ENCODE measurements around the gene FBXW11. TPM values are rescaled to one million over a fixed set of nuclear protein-coding genes. Genes with fewer than 3 reads are reported as not detected.
A peak's percentile ranks its signal among the peaks of the same experiment; 100 is the strongest.

FBXW11 gene
- 46.2 and 46.3 TPM in 2 replicates for total RNA-seq (2022)
- Bru-seq, nascent RNA, result percentile 90 among the genes with signal in this experiment
- percentile 85 among the genes with signal in this experiment for BruChase-seq, experiment 1, labeled RNA remaining after a 2-hour chase
- percentile 83 among the genes with signal in this experiment for BruChase-seq, experiment 2, labeled RNA remaining after a 6-hour chase
- long read RNA-seq, partial matches to known transcripts, result 2 of 7 reads
- long read RNA-seq, other reads (novel, unspliced or antisense), result 4 of 7 reads

GRCh38 chr5:172006321-172007174, at the start of gene FBXW11:
Gene FBXW11 (minus strand): TSS chr5:172006638. CDS start chr5:172006502, 136 bp downstream.
- H3K4me3 Mint-ChIP-seq (ENCODE audit: unreplicated experiment), result peak within 1 kb of the TSS; percentile 90
- no TSS peak for BruUV-seq (replicated peaks)
- TF ChIP-seq CTCF (IDR thresholded peaks at IDR 0.05; ENCODE audit: insufficient read depth in 1 of 2, low read depth in 1 of 2, low read length in 1 of 2, severe bottlenecking in 1 of 2, unreplicated experiment in 1 of 2), result no peak
- no peaks in the 10 kb centered on the region for H3K27me3 Mint-ChIP-seq (ENCODE audit: insufficient read depth, unreplicated experiment)
- H3K27me3 ChIP-seq (replicated peaks; ENCODE audit: control insufficient read depth, insufficient read depth, low read length), result no peaks in the 10 kb centered on the region
- H3K36me3 ChIP-seq (ENCODE audit: control insufficient read depth, insufficient read depth, low read length), result no peaks in the 10 kb centered on the region
- H3K9me3 ChIP-seq, result no peaks in the 10 kb centered on the region
- H3K4me1 ChIP-seq, result peaks cover 32% of the 10 kb centered on the region
- H3K4me3 ChIP-seq (ENCODE audit: low read depth, low read length), result peak within 1 kb of the TSS; percentile 45
- ChIA-PET CTCF (interaction anchor here (0.6 to 1.7 kb wide), 10 partner anchors 22 to 182 kb away, joined by 3 to 15 read pairs (median 4); partner anchors contain the start of gene STK10), POLR2A (interaction anchor here (0.5 to 2.6 kb wide), 19 partner anchors 8 to 1609 kb away, joined by 3 to 33 read pairs (median 4); partner anchors contain the start of gene STK10)
- DNase-seq, result peak; percentile 95 to 98
- H3K9me3 Mint-ChIP-seq (ENCODE audit: unreplicated experiment), result no peaks in the 10 kb centered on the region
- peaks cover 37% of the 10 kb centered on the region for H3K4me1 Mint-ChIP-seq (ENCODE audit: low read depth, unreplicated experiment)
- H3K36me3 Mint-ChIP-seq (ENCODE audit: insufficient read depth, unreplicated experiment), result peaks cover 17% of the 10 kb centered on the region
- intact Hi-C loops (cut with micrococcal nuclease; ENCODE audit: unreplicated experiment), result loop anchor here (5.0 kb wide), 1 partner anchor 44 kb away; no protein-coding TSS in a partner anchor
- peak within 1 kb of the TSS; percentile 92 for H3K27ac Mint-ChIP-seq (ENCODE audit: unreplicated experiment)

DNA sequence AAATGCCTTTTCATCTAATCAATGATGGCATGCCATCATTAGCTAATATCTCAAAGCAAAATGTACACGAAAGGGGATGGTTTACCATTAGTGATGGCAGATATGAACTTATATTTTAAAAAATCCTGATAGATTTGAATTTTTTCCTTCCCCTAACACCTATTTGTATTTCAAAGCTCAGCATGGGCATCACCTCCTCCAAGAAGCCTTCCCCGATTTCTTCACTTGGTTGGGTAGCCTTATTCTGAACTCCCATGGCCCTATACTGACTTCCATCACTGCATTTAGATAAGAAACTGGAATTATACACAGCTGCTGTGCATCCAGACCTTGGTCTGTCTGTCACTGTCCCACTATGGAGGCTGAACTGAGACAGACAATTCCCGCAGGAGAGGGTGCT, 49.6 kb upstream of the FBXW11 start:
- H3K4me1 Mint-ChIP-seq (ENCODE audit: low read depth, unreplicated experiment), result no peaks in the 10 kb centered on the region
- H3K4me3 ChIP-seq (ENCODE audit: low read depth, low read length), result no peak overlapping the region
- DNase-seq, result no peak
- intact Hi-C loops (cut with micrococcal nuclease; ENCODE audit: unreplicated experiment), result no loop called here
- no peak overlapping the region for H3K27ac Mint-ChIP-seq (ENCODE audit: unreplicated experiment)
- no peaks in the 10 kb centered on the region for H3K36me3 ChIP-seq (ENCODE audit: control insufficient read depth, insufficient read depth, low read length)
- POLR2A ChIA-PET, result no interaction called here
- no peak for TF ChIP-seq CTCF (IDR thresholded peaks at IDR 0.05; ENCODE audit: insufficient read depth in 1 of 2, low read depth in 1 of 2, low read length in 1 of 2, severe bottlenecking in 1 of 2, unreplicated experiment in 1 of 2)
- H3K36me3 Mint-ChIP-seq (ENCODE audit: insufficient read depth, unreplicated experiment), result peaks cover 6% of the 10 kb centered on the region
- H3K4me1 ChIP-seq, result no peaks in the 10 kb centered on the region
- H3K27me3 ChIP-seq (replicated peaks; ENCODE audit: control insufficient read depth, insufficient read depth, low read length), result no peaks in the 10 kb centered on the region
- no TSS peak for BruUV-seq (replicated peaks)
- H3K4me3 Mint-ChIP-seq (ENCODE audit: unreplicated experiment), result no peak overlapping the region
- CTCF ChIA-PET, result interaction anchor here (0.6 to 0.7 kb wide), 2 partner anchors 30 to 179 kb away, joined by 5 to 12 read pairs; no protein-coding TSS in a partner anchor
- H3K27me3 Mint-ChIP-seq (ENCODE audit: insufficient read depth, unreplicated experiment), result no peaks in the 10 kb centered on the region
- no peaks in the 10 kb centered on the region for H3K9me3 Mint-ChIP-seq (ENCODE audit: unreplicated experiment)
- no peaks in the 10 kb centered on the region for H3K9me3 ChIP-seq

- Mint-ChIP-seq H3K4me3 (ENCODE audit: unreplicated experiment) (no peak overlapping the region), H3K9me3 (ENCODE audit: unreplicated experiment) (no peaks in the 10 kb centered on the region), H3K27me3 (ENCODE audit: insufficient read depth, unreplicated experiment) (no peaks in the 10 kb centered on the region), H3K27ac (ENCODE audit: unreplicated experiment) (no peak overlapping the region), H3K4me1 (ENCODE audit: low read depth, unreplicated experiment) (no peaks in the 10 kb centered on the region), H3K36me3 (ENCODE audit: insufficient read depth, unreplicated experiment) (peaks cover 6% of the 10 kb centered on the region)
- no peaks in the 10 kb centered on the region for H3K4me1 ChIP-seq
- H3K9me3 ChIP-seq, result no peaks in the 10 kb centered on the region
- ChIA-PET POLR2A (no interaction called here), CTCF (no interaction called here)
- no peaks in the 10 kb centered on the region for H3K36me3 ChIP-seq (ENCODE audit: control insufficient read depth, insufficient read depth, low read length)
- TF ChIP-seq CTCF (IDR thresholded peaks at IDR 0.05; ENCODE audit: insufficient read depth in 1 of 2, low read depth in 1 of 2, low read length in 1 of 2, severe bottlenecking in 1 of 2, unreplicated experiment in 1 of 2), result no peak
- DNase-seq, result no peak
- intact Hi-C loops (cut with micrococcal nuclease; ENCODE audit: unreplicated experiment), result no loop called here
- H3K4me3 ChIP-seq (ENCODE audit: low read depth, low read length), result no peak overlapping the region
- BruUV-seq (replicated peaks), result no TSS peak
- no peaks in the 10 kb centered on the region for H3K27me3 ChIP-seq (replicated peaks; ENCODE audit: control insufficient read depth, insufficient read depth, low read length)
Observed at GRCh38 chr5:172055421-172055820, 49.0 kb upstream of the FBXW11 start.
